ENCODE results near the gene OR4N2.

DNA sequence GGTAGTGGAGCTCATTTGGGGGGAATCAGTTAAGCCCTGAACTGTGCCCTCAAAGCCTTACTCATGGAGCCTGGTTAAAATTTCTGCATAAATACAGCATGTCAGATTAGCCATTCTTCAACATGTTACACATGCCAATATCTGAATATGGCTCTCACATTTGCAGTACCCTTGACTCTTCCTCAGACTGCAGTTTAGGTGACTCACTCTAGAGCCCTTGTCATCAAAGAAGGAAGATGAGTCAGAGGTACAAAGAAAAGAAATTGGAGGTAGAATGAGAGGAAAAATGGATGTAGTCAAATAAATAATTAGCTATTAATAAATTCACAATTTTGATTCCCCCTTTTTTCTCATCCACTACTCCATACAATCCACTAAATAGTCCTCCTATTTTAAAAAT lies 47.8 kb downstream of the OR4N2 start:
- TF ChIP-seq, protein P1, sequence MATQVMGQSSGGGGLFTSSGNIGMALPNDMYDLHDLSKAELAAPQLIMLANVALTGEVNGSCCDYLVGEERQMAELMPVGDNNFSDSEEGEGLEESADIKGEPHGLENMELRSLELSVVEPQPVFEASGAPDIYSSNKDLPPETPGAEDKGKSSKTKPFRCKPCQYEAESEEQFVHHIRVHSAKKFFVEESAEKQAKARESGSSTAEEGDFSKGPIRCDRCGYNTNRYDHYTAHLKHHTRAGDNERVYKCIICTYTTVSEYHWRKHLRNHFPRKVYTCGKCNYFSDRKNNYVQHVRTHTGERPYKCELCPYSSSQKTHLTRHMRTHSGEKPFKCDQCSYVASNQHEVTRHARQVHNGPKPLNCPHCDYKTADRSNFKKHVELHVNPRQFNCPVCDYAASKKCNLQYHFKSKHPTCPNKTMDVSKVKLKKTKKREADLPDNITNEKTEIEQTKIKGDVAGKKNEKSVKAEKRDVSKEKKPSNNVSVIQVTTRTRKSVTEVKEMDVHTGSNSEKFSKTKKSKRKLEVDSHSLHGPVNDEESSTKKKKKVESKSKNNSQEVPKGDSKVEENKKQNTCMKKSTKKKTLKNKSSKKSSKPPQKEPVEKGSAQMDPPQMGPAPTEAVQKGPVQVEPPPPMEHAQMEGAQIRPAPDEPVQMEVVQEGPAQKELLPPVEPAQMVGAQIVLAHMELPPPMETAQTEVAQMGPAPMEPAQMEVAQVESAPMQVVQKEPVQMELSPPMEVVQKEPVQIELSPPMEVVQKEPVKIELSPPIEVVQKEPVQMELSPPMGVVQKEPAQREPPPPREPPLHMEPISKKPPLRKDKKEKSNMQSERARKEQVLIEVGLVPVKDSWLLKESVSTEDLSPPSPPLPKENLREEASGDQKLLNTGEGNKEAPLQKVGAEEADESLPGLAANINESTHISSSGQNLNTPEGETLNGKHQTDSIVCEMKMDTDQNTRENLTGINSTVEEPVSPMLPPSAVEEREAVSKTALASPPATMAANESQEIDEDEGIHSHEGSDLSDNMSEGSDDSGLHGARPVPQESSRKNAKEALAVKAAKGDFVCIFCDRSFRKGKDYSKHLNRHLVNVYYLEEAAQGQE (IDR thresholded peaks at IDR 0.05; ENCODE audit: insufficient read depth in 1 of 2, low read depth in 2 of 2, low read length in 1 of 2), result no peak
- TF ChIP-seq, protein P2, sequence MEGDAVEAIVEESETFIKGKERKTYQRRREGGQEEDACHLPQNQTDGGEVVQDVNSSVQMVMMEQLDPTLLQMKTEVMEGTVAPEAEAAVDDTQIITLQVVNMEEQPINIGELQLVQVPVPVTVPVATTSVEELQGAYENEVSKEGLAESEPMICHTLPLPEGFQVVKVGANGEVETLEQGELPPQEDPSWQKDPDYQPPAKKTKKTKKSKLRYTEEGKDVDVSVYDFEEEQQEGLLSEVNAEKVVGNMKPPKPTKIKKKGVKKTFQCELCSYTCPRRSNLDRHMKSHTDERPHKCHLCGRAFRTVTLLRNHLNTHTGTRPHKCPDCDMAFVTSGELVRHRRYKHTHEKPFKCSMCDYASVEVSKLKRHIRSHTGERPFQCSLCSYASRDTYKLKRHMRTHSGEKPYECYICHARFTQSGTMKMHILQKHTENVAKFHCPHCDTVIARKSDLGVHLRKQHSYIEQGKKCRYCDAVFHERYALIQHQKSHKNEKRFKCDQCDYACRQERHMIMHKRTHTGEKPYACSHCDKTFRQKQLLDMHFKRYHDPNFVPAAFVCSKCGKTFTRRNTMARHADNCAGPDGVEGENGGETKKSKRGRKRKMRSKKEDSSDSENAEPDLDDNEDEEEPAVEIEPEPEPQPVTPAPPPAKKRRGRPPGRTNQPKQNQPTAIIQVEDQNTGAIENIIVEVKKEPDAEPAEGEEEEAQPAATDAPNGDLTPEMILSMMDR (IDR thresholded peaks at IDR 0.05), result no peak
- TF ChIP-seq SIN3A (IDR thresholded peaks at IDR 0.05; ENCODE audit: borderline replicate concordance, insufficient read depth, low read depth, low read length), result no peak
- TF ChIP-seq TCF7L2 (IDR thresholded peaks at IDR 0.05; ENCODE audit: low read depth, low read length), result no peak
- no peak for TF ChIP-seq POLR2AphosphoS5 (IDR thresholded peaks at IDR 0.05; ENCODE audit: low read depth, low read length)
